DOHH2 (cell line): ENCODE results near the gene CLCC1.

ENCODE experiments used
- CTCF ChIP-seq: fragments of 200-600 bp; sonication (generic); IDR thresholded peaks from one replicate; pipeline ENCODE4 v1.5.1; 2014; ENCODE audit warnings: antibody characterized with exemption, mild to moderate bottlenecking, low read depth, low read length; ENCODE audit not compliant: poor library complexity, severe bottlenecking
- EZH2phosphoT487 ChIP-seq: fragments of 200-600 bp; sonication (generic); IDR thresholded peaks from 2 replicates; pipeline ENCODE4 v1.6.1; 2017; ENCODE audit warnings: borderline replicate concordance, mild to moderate bottlenecking, antibody characterized with exemption, low read length, moderate library complexity, mixed read lengths

DNA sequence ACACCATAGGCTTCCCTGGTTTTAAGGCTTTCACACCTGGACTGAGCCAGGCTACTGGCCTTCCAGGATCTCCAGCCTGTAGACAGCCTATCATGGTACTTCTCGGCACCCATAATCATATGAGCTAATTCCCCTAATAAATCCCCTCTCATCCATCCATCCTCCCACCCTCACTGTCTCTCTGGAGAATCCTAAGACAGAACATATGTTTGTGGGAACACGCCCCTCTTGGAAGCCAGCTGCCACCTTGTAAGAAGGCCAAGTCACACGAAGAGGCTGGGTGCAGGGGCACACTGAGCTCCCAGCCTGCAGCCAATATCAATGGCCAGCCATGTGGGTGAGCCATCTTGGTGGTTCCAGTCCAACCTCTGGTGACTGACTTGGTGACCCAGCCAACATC, 7.4 kb downstream of the CLCC1 start:
- TF ChIP-seq CTCF (no peak), EZH2phosphoT487 (no peak)
